HG02610 (cell line): ENCODE measurements around the gene KCNK13.
"Not testable (repeated sequence)": the region's sequence is repeated elsewhere in the genome, so short reads cannot be mapped to it uniquely, and the experiment has no call there.

Source experiments
- ATAC-seq: cut with Tn5 transposase; IDR thresholded peaks from one replicate; pipeline ENCODE4 v1.9.1; 2021; ENCODE audit warnings: mild to moderate bottlenecking, moderate library complexity; ENCODE audit not compliant: unreplicated experiment

The KCNK13 gene

GRCh38 chr14:90060965-90061684 is 669 bp upstream of the KCNK13 start:
- ATAC-seq: no peak

- no peak for ATAC-seq
Measured at GRCh38 chr14:90062127-90062794, 467 bp downstream of the KCNK13 start.

- no peak for ATAC-seq
Measured at GRCh38 chr14:90062822-90063539, 1.2 kb downstream of the KCNK13 start.

GRCh38 chr14:90072350-90072749 is 10.6 kb downstream of the KCNK13 start:
- no peak for ATAC-seq

- no peak for ATAC-seq
Measured at GRCh38 chr14:90079576-90079975, 17.8 kb downstream of the KCNK13 start.

- ATAC-seq: no peak
Measured at GRCh38 chr14:90087433-90087832, 25.6 kb downstream of the KCNK13 start.

GRCh38 chr14:90088176-90088575 is 26.4 kb downstream of the KCNK13 start:
- no peak for ATAC-seq

- not testable (repeated sequence) for ATAC-seq
Measured at GRCh38 chr14:90089486-90089885, 27.7 kb downstream of the KCNK13 start.

- no peak for ATAC-seq
Measured at GRCh38 chr14:90091393-90091792, 29.6 kb downstream of the KCNK13 start.

- no peak for ATAC-seq
Measured at GRCh38 chr14:90093942-90094595, 32.3 kb downstream of the KCNK13 start.

- no peak for ATAC-seq
Measured at GRCh38 chr14:90095096-90095495, 33.3 kb downstream of the KCNK13 start.

GRCh38 chr14:90096566-90096965 is 34.8 kb downstream of the KCNK13 start:
- ATAC-seq: no peak

- ATAC-seq: no peak
Measured at GRCh38 chr14:90103808-90104207, 42.0 kb downstream of the KCNK13 start.

GRCh38 chr14:90105756-90106155 is 44.0 kb downstream of the KCNK13 start:
- no peak for ATAC-seq

GRCh38 chr14:90107789-90108188 is 46.0 kb downstream of the KCNK13 start:
- ATAC-seq: no peak

- no peak for ATAC-seq
Measured at GRCh38 chr14:90109858-90110257, 48.1 kb downstream of the KCNK13 start.

- ATAC-seq: no peak
Measured at GRCh38 chr14:90111895-90112534, 50.2 kb downstream of the KCNK13 start.

GRCh38 chr14:90114554-90114953 is 52.8 kb downstream of the KCNK13 start:
- ATAC-seq: no peak

- no peak for ATAC-seq
Measured at GRCh38 chr14:90115780-90116179, 54.0 kb downstream of the KCNK13 start.

GRCh38 chr14:90116444-90116843 is 54.6 kb downstream of the KCNK13 start:
- ATAC-seq: no peak

GRCh38 chr14:90118027-90118426 is 56.2 kb downstream of the KCNK13 start:
- ATAC-seq: no peak
